Thyroid gland (tissue), 4 donors: ENCODE measurements around the gene SPOCK1. TPM values are rescaled to one million over a fixed set of nuclear protein-coding genes. Genes with fewer than 3 reads are reported as not detected.

Experiments used
- DNase-seq, 2 donors: peaks; one replicate each; pipeline ENCODE4 v3.0.0-alpha.2; 2019
- H3K27ac ChIP-seq, 3 donors: fragments of 200-600 bp; sonication (generic); 1 replicate in 2 of 3; 2 replicates in 1 of 3; pipeline ENCODE4 v1.5.1; 2016 to 2019; ENCODE audit warnings: mild to moderate bottlenecking in 1 of 3, moderate library complexity in 1 of 3
- H3K27me3 ChIP-seq: fragments of 200-600 bp; sonication (generic); one replicate; pipeline ENCODE4 v1.5.1; 2019
- H3K36me3 ChIP-seq, 2 donors: fragments of 200-600 bp; sonication (generic); one replicate each; pipeline ENCODE4 v1.5.1; 2016 to 2019
- H3K4me1 ChIP-seq, 2 donors: fragments of 200-600 bp; sonication (generic); one replicate each; pipeline ENCODE4 v1.5.1; 2017 to 2019
- H3K4me3 ChIP-seq, 3 donors: fragments of 200-600 bp; sonication (generic); replicated peaks in 1 of 3; 1 replicate in 2 of 3; 2 replicates in 1 of 3; pipeline ENCODE4 v1.5.1; 2016; ENCODE audit warnings: mild to moderate bottlenecking in 1 of 3
- H3K9me3 ChIP-seq: fragments of 200-600 bp; sonication (generic); one replicate; pipeline ENCODE4 v1.5.1; 2017
- POLR2A ChIP-seq, 2 donors: fragments of 450-650 bp; IDR thresholded peaks; one replicate each; pipeline ENCODE4 v1.6.1; 2017; ENCODE audit warnings: antibody characterized with exemption in 2 of 2, mild to moderate bottlenecking in 2 of 2, moderate library complexity in 1 of 2
- WGBS, 2 donors: methylation state at CpG; one replicate each; pipeline ENCODE4 v1.1.5; 2017; 5-methylcytosine and 5-hydroxymethylcytosine counted together
- intact Hi-C: fragments of 100-400 bp; cut with DNase I; formaldehyde crosslinking; loops from one replicate; pipeline ENCODE4 v1.15.1; 2023
- total RNA-seq, 4 donors: library from RNA; depleted of rRNA; stranded (reverse); fragments of >200 nt; gene quantifications; one replicate each; pipeline ENCODE4 v1.2.3, GENCODE V29; 2016
- TF ChIP-seq, protein P1 (sequence below), 6 experiments: fragments of 200-600 bp in 3 of 6; fragments of 450-650 bp in 3 of 6; sonication (generic) in 3 of 6; IDR thresholded peaks; one replicate each; pipeline ENCODE4 v1.5.1; 2016 to 2019; ENCODE audit warnings: antibody characterized with exemption in 6 of 6, mild to moderate bottlenecking in 2 of 6, inconsistent platforms in 1 of 6, moderate library complexity in 1 of 6

Gene SPOCK1
- total RNA-seq, 4 donors from 2014 or later = 15.8 to 34.1 (median 27.5) TPM

DNA sequence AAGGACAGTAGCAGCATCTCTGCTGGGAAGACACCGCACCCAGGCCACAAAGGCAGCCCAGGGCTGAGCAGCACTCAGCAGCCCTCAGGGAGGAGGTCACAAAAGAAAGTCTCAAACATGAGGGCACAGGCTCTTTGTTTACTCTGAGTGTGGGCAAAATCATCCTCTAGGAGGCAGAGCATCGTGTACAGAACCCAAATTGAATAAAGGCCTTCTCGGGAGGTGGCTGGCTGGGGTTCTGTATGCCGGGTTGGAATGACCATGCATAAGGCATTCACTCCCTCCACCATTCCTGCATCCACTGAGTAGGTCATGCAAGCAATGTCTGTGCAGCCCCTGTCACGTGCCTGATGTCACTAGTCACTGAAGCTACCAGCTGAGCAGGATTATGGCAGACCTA is 412.8 kb downstream of the SPOCK1 start:
- TF ChIP-seq, protein P1, sequence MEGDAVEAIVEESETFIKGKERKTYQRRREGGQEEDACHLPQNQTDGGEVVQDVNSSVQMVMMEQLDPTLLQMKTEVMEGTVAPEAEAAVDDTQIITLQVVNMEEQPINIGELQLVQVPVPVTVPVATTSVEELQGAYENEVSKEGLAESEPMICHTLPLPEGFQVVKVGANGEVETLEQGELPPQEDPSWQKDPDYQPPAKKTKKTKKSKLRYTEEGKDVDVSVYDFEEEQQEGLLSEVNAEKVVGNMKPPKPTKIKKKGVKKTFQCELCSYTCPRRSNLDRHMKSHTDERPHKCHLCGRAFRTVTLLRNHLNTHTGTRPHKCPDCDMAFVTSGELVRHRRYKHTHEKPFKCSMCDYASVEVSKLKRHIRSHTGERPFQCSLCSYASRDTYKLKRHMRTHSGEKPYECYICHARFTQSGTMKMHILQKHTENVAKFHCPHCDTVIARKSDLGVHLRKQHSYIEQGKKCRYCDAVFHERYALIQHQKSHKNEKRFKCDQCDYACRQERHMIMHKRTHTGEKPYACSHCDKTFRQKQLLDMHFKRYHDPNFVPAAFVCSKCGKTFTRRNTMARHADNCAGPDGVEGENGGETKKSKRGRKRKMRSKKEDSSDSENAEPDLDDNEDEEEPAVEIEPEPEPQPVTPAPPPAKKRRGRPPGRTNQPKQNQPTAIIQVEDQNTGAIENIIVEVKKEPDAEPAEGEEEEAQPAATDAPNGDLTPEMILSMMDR (IDR thresholded peaks at IDR 0.05) = no peak
- no peak for TF ChIP-seq POLR2A (IDR thresholded peaks at IDR 0.05)
- intact Hi-C loops = no loop called here
- Histone ChIP-seq H3K4me3 (no peak overlapping the region), H3K4me1 (no peaks in the 10 kb centered on the region), H3K27ac (no peak overlapping the region), H3K9me3 (no peaks in the 10 kb centered on the region), H3K36me3 (no peaks in the 10 kb centered on the region), H3K27me3 (no peaks in the 10 kb centered on the region)
- 68 to 81% methylated on average over 5 of the region's 5 CpGs for WGBS, 2 donors
- DNase-seq = no peak

DNA sequence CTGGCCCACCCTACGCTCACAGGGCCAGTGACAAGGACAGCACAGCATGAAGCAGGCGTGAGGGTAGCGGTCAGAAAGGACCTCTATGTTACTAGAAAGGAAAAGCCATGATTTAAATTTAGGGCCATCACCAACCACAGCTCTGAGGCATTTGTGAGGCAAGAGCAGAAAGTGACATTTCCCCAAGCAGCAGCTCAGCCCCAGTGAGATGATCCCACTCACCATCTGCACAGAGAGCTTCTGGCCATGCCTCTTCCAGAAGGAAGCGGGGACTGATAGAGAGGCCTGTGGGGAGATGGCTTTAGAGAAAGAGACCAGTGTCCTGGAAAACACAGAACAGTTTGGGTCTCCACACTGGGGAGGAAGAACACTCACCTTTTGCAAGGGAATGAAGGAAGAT is 413.9 kb downstream of the SPOCK1 start:
- TF ChIP-seq POLR2A (IDR thresholded peaks at IDR 0.05) = no peak
- TF ChIP-seq, protein P1 (IDR thresholded peaks at IDR 0.05) = no peak
- 82 to 99% methylated on average over 4 of the region's 4 CpGs for WGBS, 2 donors

DNA sequence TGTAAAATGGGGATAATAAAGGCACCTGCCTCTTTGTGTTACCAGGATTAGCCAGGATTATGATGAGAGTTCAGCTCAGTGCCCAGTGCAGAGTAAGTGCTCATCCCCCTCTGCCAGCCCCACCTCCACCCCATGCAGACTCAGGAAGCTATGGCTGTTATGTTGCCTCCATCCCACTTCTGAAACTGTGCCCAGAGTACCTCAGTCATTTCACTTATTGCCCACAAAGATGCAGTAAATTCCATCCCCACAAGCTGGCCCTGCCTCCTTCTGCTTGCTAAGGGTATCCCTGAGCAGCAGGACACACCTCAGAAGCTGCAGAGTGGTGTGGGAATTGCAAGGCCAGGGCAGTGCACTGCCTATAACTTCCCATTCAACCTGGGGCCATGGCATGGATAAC is 415.1 kb downstream of the SPOCK1 start:
- H3K27ac ChIP-seq = no peak overlapping the region
- H3K36me3 ChIP-seq = no peaks in the 10 kb centered on the region
- no peaks in the 10 kb centered on the region for H3K4me1 ChIP-seq
- intact Hi-C loops = no loop called here
- no peak for TF ChIP-seq POLR2A (IDR thresholded peaks at IDR 0.05)
- TF ChIP-seq, protein P1 (IDR thresholded peaks at IDR 0.05) = no peak
- no peaks in the 10 kb centered on the region for H3K27me3 ChIP-seq
- no peak overlapping the region for H3K4me3 ChIP-seq
- DNase-seq = no peak
- no peaks in the 10 kb centered on the region for H3K9me3 ChIP-seq

More for the DNA sequence above, 413.9 kb downstream of the SPOCK1 start:
- no peak for DNase-seq
- Histone ChIP-seq H3K36me3 (no peaks in the 10 kb centered on the region), H3K9me3 (no peaks in the 10 kb centered on the region), H3K27ac (no peak overlapping the region), H3K27me3 (no peaks in the 10 kb centered on the region), H3K4me1 (no peaks in the 10 kb centered on the region), H3K4me3 (no peak overlapping the region)
- intact Hi-C loops = no loop called here

DNA sequence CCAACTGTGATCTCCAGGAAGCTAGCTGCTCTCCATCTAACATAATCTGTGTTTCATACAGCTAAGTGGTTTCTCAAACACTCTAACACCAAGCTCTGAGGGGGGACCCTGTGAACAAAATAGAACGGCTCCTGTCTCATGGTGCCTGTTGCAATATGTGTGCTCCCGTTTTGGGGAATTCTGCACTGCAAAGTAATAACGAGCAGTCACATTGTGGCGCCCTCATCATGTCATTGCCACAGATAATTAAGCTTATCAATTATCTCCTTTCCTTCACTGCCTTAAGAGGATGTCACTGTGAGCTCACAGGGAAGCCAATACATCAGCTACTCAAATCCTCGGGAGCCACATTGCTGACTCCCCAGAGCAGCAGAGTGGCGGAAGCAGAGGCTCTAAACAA is 416.2 kb downstream of the SPOCK1 start:
- no peak overlapping the region for H3K27ac ChIP-seq
- no peak for DNase-seq
- H3K4me1 ChIP-seq = no peaks in the 10 kb centered on the region
- H3K36me3 ChIP-seq = no peaks in the 10 kb centered on the region
- H3K4me3 ChIP-seq = no peak overlapping the region
- no peaks in the 10 kb centered on the region for H3K27me3 ChIP-seq
- intact Hi-C loops = no loop called here
- H3K9me3 ChIP-seq = no peaks in the 10 kb centered on the region
- TF ChIP-seq POLR2A (IDR thresholded peaks at IDR 0.05) = no peak
- TF ChIP-seq, protein P1 (IDR thresholded peaks at IDR 0.05) = no peak
- WGBS, 2 donors = 91 to 97% methylated on average over 6 of the region's 6 CpGs

DNA sequence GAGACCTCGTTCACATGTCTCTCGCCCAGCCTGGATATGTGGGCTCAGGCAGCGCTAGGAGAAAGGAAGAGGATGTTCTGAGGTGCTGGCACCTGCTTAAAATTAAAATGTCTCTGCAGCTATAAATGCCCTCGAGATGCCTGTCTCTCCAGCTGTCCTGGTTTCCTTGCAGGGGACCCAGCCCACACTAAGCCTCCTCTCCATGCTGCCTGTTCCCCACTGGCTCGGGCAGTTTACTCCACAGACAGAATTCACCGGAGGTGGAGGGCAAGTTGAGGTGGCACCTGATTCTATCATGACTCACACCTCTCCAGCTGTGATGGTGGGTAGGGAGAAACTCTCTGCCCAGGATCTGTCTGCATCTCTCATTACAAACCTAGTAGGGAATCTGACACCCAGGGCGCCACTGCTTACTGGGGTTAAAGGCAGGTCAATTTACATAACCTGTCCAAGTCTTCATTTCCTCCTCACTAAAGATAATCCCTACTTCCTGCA is 420.9 kb downstream of the SPOCK1 start:
- intact Hi-C loops = no loop called here
- TF ChIP-seq, protein P1 (IDR thresholded peaks at IDR 0.05) = no peak
- TF ChIP-seq POLR2A (IDR thresholded peaks at IDR 0.05) = no peak
- WGBS, 2 donors = 60 to 66% methylated on average over 7 of the region's 7 CpGs
- H3K4me1 ChIP-seq = peaks cover 0 to under 1% of the 10 kb centered on the region in 2 donors
- H3K4me3 ChIP-seq = no peak overlapping the region
- no peaks in the 10 kb centered on the region for H3K9me3 ChIP-seq
- no peak overlapping the region for H3K27ac ChIP-seq
- DNase-seq = no peak
- H3K27me3 ChIP-seq = no peaks in the 10 kb centered on the region
- H3K36me3 ChIP-seq = no peaks in the 10 kb centered on the region
